OCI-M2 (cell line): Measurements from ENCODE around the gene KRT6B.
"Not testable (repeated sequence)": the region's sequence is repeated elsewhere in the genome, so short reads cannot be mapped to it uniquely, and the experiment has no call there.

ENCODE experiments used
- DNase-seq: peaks from one replicate; lab custom pipeline; 2025; ENCODE audit not compliant: unreplicated experiment; lab: John Stamatoyannopoulos, UW

Gene KRT6B

DNA sequence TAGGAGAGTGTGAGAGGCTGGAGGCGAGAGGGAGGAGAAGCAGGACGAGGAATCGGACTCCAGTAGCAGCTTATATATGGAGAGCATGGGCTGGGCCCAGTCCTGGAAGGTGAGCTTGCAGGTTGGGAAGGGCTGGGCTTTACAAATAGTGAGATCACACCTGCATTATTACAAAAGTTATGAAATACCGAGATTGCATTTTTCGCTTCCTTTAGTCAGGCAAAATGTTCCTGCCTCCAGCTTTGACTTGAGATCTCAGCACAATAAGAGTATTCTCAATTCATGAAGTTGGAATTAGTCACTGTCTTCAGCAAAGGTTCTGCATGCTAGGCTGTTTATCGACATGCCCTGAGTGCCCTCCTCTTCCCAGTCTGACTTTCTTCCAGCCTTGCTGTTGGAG lies at the start of gene KRT6B:
TSS of gene KRT6B (minus strand) at position 46 of the 400 bp plus-strand sequence. CDS start 68 bp downstream, outside the sequence.
- DNase-seq, result no peak

DNA sequence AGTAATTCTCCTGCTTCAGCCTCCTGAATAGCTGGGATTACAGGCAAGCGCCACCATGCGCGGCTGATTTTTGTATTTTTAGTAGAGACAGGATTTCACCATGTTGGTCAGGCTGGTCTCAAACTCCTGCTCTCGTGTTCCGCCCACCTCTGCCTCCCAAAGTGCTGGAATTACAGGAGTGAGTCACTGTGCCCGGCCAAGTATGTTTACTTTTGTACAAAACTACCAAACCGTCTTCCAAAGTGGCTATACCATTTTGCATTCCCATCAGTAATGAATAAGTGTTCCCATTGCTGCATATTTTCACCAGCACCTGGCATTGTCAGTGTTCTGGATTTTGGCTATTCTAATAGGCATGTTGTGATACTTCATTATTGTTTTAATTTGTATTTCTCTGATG lies 49.5 kb upstream of the KRT6B start:
- DNase-seq, result no peak

DNA sequence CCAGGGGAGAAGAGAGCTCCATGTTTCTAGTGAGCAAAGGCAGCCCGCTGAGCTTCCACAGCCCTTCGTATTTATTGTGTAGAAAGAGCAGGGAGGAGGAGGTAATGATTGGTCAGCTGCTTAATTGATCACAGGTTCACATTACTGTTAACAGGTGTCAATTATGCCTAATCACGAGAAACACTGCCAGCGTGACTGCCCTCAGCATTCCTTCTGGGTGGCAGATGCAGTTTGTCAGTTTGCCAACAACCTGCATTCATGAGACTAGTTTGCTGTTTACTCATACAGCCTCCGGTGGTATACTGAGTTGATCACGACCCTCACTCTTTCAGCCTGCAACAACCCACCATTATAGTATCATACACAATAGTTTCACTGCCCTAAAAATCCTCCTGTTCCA lies 48.6 kb upstream of the KRT6B start:
- not testable (repeated sequence) for DNase-seq

DNA sequence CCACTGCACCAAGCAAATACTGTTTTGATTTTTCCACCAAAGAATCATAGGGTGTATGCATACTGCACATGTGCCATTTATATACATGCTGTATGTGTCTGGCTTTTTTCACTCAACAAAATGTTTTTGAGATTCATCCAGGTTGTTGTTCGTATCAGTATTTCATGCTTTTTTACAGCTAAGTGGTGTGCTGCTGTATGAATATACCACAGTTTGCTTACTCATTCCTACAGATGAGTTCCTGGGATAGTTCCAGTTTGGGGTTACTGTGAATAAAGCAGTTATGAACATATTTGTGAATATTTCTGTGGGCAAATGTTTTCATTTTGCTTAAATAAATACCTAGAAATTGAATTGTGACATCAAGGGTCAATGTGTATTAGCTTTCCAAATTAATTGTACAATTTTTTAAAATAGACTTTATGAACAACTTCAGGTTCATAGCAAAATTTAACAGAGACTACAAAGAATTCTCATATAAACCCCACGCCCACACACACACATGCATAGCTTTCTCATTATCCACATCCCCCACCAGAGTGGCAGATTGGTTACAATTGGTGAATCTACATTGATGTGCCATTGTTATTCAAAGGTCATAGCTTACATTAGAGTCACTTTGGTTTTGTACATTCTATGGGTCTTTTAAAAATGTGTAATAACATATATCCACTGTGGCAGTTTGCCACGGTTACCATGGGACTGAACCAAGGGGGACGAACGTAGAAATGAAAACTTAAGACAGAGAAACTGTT lies 48.0 kb upstream of the KRT6B start:
- no peak for DNase-seq

DNA sequence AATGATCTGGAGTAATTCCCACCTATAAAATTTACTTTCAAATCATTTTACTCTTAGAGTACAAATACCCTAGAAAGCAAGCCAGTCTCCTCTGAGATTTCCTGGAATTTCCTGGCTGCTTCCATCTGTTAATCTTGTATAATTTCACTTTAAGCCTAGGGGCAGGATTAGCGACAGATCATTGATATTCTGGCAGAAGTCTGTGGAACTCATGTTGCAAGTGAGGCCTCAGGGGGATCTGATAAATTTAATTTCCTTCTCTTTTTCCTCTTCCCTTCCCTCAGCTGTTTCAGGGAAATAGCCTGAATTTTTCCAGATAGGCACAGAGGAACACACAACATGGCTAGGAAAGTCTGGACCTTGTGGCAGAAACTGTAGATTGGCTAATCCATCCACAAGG lies 47.0 kb upstream of the KRT6B start:
- DNase-seq, result no peak

DNA sequence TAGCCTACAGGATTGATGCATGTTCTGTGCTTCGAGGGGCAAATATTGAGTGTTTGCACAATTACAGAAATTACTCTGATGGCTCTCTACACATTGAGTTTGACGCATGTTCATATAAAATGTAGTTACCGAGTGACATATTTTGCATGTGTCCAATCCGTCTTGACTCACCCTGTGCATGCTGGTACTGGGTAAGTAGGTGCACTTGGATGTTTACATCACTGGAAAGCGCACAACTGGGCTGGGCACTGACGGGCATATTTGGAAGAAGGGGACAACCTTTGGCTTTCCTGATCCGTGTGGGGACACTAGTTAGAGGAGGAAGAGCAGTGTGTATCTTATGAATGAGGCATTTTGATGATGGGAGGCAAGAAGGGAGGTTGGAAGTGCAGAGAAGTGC lies 46.0 kb upstream of the KRT6B start:
- DNase-seq, result no peak

DNA sequence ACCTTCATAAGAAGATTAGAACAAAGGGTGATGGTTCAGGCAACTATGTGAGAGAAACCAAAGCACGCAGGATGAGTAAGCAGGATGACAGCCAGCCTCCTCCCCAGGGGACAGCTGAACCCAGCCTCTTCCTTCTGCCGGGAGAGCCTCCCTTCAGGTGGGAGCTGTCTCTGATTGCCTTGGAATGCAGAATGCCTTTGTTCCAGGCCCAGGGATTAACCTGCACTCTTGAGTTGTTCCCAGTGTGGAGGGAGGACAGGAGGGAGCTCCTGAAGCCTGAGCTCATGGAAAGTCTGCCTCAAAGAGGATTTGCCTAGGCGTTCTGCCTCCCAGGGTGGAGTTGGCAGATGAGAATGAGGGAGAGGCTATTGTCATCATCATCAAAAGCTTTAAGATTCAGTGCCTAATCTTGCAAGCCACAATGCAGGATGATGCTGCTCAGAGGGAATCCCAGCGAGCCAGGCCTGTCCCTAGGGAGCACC lies 44.7 kb upstream of the KRT6B start:
- DNase-seq, result no peak

DNA sequence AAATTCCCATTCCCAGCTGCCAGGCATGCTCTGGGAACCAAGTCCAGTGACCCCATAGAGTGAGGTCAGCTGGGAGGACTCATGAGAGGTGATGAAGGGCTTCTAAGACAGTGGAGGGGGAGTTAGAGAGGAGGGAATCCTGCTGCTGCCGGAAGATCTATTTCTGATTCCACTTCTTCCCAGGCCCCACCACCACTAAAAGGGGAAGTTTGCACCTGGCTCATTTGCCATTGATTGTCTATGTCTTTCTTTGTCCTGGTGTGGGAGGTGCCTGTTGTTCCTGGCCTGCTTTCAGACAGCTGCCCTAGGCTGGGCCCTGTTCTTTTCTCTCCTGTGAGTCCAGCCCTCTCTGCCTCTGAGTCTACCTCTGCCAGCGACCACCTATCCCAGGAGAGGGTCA lies 44.1 kb upstream of the KRT6B start:
- no peak for DNase-seq

DNA sequence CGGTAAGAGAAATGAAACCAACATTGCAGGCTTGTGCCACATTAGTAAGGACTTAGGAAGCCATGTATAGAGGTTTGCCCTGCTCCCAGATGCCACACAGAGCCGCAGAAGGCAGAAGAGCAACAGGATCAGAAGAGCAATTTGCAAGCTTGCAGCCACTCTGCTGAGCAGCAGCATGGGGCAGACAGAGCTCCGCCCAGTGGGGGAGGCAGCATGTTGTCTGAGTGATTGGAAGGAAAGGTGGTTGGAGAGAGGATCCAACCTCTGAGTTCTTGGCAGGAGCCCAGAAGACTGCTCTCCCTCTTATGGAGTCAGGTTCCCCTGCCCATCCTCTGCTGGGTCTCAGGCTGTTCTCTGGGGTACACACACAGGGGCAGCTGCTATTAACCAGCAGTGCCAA lies 43.4 kb upstream of the KRT6B start:
- no peak for DNase-seq

DNA sequence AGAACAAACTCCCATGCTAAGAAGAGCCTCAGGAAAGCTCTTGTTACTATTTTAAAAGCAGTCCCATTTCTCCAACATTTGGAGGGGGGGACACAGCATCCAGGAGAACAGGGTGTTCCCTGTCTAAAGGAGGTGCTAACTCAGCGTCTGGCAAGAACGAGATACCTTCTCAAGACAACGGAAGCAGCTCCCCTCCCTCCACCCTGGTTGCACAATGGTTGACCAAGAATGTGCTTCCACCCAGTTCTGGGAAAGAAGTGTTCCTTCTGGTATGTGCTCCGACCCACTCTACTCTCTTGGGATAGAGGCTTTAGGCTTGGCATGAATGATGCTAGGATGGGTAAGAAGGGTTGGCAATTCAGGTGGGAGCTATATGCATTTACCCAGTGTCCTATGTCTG lies 42.6 kb upstream of the KRT6B start:
- no peak for DNase-seq

DNA sequence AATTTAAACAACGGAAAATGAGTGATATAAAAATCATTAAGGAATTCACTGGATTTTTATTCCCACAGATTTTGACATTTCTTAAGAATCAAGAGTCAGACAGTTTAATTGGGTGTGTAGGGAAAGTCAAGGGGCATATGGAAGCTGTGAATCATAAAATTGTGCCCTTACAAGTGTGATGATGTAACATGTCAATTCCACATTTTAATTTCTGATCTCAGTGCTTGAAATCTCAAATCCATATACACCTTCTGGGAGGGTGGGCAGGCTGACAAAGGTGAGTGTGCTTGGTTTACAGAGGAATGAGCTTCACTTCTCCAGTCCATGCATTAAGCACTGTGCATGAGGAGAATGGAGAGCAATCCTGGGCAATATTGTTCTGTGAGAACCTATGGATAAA lies 42.2 kb upstream of the KRT6B start:
- DNase-seq, result no peak

DNA sequence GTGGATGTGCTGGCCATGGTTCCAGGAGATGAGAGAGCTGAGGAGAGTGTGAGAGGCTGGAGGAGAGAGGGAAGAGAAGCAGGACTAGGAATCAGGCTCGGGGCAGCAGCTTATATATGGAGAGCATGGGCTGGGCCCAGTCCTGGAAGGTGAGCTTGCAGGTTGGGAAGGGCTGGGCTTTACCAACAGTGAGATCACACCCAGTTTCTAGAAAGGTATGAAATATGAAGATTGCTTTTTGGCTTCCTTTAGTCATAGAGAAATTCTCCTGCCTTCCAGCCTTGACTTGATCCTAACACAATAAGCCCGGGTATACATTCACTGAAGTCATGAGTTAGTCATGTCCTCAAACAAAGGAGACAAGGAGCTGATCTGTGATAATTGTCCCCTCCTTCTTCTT lies 41.2 kb upstream of the KRT6B start, which contains the start of gene KRT6A:
TSS of gene KRT6A (minus strand) at position 86 of the 400 bp plus-strand sequence. CDS start at position 17, 69 bp downstream.
- DNase-seq, result no peak

DNA sequence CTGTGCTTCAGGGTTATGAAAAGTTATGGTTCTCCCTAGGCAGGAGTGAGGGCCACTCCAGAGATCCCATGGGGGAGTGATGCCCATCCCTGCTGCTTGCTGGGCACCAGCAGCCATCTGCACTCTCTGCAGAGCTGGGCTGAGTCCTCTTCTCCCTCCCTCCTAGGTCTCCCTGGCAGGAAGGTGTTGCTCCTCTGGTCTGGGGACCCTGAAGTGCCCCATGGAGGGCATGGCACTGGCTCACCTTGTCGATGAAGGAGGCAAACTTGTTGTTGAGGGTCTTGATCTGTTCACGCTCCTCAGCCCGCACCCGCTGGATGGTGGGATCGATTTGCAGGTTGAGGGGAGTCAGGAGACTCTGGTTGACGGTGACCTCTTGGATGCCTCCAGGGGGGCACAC lies 40.5 kb upstream of the KRT6B start:
- DNase-seq, result not testable (repeated sequence)

DNA sequence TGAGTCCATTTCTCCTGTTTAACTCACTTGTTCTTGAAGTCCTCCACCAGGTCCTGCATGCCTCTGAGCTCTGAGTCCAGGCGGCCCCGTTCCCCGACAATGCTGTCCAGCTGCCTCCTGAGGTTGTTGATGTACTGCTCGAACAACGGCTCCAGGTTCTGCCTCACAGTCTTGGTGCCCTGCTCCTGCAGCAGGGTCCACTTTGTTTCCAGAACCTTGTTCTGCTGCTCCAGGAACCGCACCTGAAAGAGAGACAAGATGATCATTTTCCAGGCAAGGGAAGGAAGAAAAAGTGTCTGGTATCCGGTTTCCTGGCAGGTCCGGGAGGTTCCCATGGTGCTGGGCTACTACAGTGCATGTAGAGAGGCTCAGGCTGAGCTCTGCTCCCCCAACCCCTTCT lies 39.5 kb upstream of the KRT6B start:
- not testable (repeated sequence) for DNase-seq

DNA sequence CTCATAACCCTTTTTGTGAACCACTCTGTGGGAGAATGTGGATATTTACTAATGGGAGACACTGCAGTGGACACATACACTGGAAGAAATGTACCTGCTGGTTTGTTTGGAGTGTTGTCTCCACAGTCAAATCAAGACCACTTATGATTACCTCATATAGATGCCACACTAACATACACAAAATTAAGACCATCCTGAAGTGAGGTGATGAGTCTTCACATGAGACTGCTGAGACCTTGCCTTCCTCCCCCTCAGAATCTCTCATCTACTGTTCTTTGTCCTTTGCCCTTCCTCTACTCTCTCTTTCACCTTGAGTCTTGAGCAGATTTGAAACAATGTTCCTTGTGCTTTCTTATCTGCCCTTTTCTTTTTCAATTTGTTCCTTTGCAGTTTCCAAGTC lies 36.8 kb upstream of the KRT6B start:
- DNase-seq, result no peak

DNA sequence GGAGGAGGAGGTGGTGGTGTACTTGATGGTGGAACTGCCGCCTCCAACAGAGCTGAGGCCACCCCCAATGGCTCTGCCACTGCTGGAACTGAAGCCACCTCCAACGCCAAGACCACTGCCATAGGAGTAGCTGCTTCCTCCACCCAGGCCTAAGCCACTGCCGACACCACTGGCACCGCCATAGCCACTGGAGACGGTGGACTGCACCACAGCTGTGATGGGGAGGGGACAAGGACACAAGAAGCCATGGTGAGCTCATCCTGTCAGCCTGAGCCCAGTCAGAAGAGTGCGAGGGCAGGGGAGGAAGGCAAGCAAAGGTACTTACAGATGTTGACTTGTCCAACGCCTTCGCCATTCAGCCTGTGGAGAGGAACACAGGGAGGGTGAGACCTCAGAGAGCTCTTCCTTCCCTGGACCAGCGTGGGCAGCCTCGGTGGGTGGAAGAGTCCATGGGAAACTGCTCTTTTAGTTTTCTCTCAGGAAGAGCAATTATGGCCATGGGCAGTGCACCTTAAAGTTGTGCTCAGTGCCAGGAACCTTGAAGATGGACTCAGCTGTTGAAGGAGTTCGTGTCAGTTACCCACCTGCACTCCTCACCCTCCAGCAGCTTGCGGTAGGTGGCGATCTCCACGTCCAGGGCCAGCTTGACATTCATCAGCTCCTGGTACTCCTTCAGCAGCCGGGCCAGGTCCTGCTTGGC lies 35.9 kb upstream of the KRT6B start:
- not testable (repeated sequence) for DNase-seq

DNA sequence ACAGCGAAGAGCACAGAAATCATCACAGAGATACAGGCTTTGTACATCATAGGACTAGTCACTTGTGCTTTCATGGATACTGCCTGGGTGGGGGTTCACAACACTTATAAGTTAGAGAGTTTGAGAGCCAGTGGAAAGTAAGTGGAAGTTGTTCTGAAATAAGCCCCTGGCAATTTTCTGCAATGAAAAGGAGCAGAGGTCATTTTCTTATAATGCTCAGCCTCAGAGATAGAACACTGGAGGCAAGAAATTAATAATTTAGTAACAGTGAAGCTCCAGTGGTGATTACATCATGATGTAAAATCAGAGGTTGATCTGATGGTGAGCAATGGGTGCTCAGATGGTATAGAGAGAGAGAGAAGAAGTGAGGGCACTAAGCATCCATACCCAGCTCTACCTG lies 35.3 kb upstream of the KRT6B start:
- DNase-seq, result no peak

DNA sequence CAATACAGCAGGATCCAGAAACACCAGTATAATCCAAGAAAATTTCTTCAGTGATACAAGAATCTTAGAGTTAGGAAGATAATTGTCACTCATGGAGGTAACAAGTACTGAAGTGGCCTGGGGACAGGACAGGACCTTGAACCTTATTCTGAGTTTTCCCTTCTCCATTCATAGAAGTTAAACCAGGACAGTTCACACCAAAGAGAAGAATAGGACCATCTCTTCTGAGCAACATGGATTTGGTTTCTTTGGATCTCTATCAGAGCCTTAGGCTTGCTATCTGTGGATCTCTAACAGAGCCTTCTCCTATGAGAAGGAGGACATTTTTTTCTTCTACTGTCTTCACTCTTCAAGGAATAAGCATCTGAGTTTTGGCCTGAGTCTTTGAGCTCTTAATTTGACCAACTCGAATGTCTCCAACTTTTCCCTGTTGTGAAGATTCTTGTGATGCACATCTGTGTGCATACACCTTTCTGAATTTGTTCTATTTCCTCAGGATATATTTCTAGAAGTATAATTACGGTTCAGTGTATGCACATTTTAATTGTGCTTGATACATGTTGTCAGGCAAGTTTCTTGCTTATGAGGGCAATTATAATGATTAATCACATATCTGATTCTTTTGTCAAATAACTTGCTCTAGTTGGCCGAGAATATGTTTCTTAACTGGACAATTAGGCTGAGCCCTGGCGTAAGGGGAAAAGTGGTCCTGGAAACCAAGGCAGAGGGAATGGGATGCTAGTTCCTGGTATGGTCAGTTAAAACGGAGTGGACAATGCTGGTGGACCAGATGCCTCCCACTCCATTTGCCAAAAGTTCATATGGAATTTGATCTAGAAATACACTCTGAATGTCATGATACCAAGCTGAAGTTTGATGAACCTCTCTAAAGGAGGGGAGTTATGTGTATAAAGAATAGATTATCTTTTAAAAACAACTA lies 34.5 kb upstream of the KRT6B start:
- DNase-seq, result no peak

DNA sequence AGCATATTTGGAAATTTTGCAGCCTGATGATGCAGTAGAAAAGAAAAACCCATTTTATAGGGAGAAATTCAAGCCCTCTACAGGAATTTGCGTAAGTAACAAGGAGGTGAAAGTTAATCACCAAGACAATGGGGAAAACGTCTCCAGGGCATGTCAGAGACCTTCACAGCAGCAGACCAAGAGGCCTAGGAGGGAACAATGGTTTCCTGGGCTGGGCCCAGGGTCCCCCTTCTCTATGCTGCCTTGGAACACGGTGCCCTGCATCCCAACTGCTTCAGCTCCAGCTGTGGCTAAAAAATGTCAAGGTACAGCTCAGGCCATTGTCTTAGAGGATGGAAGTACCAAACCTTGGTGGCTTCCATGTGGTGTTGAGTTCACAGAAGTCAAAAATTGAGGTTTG lies 28.1 kb upstream of the KRT6B start:
- no peak for DNase-seq

DNA sequence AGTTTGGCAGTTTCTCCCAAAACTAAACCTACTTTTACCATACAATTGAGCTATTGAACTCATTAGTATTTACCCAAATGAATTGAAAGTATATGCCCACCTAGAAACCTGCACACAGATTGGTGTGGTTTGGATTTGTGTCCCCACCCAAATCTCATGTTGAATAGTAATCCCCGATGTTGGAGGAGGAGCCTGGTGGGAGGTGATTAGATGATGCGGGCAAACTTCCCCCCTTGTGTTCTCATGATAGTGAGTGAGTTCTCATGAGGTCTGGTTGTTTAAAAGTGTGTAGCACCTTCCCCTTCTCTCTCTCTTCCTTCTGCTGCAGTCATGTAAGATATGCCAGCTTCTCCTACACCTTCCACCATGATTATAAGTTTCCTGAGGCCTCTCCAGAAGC lies 25.7 kb upstream of the KRT6B start:
- no peak for DNase-seq

DNA sequence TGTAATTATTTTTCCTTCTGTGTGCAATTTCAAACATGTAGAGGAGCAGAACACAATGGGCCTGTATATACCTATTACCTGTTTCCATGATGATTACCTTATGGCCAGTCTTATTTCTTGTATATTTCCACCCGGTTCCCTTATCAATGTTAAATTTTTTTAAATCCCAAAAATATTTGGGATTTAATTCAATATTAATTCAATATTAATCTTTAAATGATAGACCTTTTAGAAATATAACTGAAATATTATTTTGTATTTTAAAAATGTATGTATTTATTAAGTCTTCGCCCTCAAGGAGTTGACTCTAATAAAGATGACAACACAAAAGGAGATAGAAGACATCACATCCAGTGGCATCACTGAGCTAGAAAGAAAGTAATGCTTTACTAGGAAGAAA lies 22.3 kb upstream of the KRT6B start:
- no peak for DNase-seq
